GM13977 (cell line): Measurements from ENCODE around the gene CEACAM3.
"Not testable (repeated sequence)": the region's sequence is repeated elsewhere in the genome, so short reads cannot be mapped to it uniquely, and the experiment has no call there.

Source experiments
- DNase-seq: peaks from one replicate; pipeline ENCODE4 v3.0.0; 2012; ENCODE audit warnings: low spot score
- CTCF ChIP-seq: IDR thresholded peaks from 2 replicates; pipeline ENCODE4 v1.5.1; 2012; ENCODE audit warnings: mild to moderate bottlenecking, control low read depth; ENCODE audit not compliant: insufficient read depth; ENCODE audit errors: extremely low read depth, missing control alignments
- in situ Hi-C: fragments of 300-500 bp; cut with MboI; formaldehyde crosslinking; loops from one replicate; pipeline ENCODE4 v1.12.0; 2022; ENCODE audit warnings: low sequenced_read_pairs, low pct_unique_long_range_greater_than_20kb, mixed read lengths, inconsistent platforms; ENCODE audit not compliant: unreplicated experiment

Gene CEACAM3

GRCh38 chr19:41776700-41777099 lies 19.7 kb upstream of the CEACAM3 start:
- in situ Hi-C loops = no loop called here
- no peak for TF ChIP-seq CTCF
- no peak for DNase-seq

- DNase-seq = no peak
- no peak for TF ChIP-seq CTCF
- in situ Hi-C loops = no loop called here
Measured at GRCh38 chr19:41783612-41784011, 12.8 kb upstream of the CEACAM3 start.

GRCh38 chr19:41784312-41784711 lies 12.1 kb upstream of the CEACAM3 start:
- in situ Hi-C loops = no loop called here
- no peak for DNase-seq
- no peak for TF ChIP-seq CTCF

GRCh38 chr19:41784743-41785142 lies 11.6 kb upstream of the CEACAM3 start:
- DNase-seq = no peak
- in situ Hi-C loops = no loop called here
- TF ChIP-seq CTCF = no peak

GRCh38 chr19:41785653-41786052 lies 10.7 kb upstream of the CEACAM3 start:
- peak; percentile 82 for DNase-seq
- in situ Hi-C loops = no loop called here
- TF ChIP-seq CTCF = peak; percentile 85

GRCh38 chr19:41787055-41787454 lies 9.3 kb upstream of the CEACAM3 start:
- no peak for DNase-seq
- in situ Hi-C loops = no loop called here
- no peak for TF ChIP-seq CTCF

- in situ Hi-C loops, DNase-seq: not testable (repeated sequence)
Measured at GRCh38 chr19:41788518-41788917, 7.9 kb upstream of the CEACAM3 start.

- in situ Hi-C loops, DNase-seq: not testable (repeated sequence)
Measured at GRCh38 chr19:41789053-41789452, 7.3 kb upstream of the CEACAM3 start.
